ENCODE results near the gene TRIM54. TPM values are rescaled to one million over a fixed set of nuclear protein-coding genes. Genes with fewer than 3 reads are reported as not detected.
A peak's percentile ranks its signal among the peaks of the same experiment; 100 is the strongest.

The TRIM54 gene
- total and polyA plus RNA-seq, 9 of the 15 experiments (the other 6 are each of a cell fraction or from before 2014, with no cell fraction given) = not detected

- TF ChIP-seq RERE (CRISPR knock-in tag; IDR thresholded peaks at IDR 0.05; ENCODE audit: borderline replicate concordance) (no peak), TSC22D4 (tag; IDR thresholded peaks at IDR 0.05) (no peak), NCOA4 (IDR thresholded peaks at IDR 0.05; ENCODE audit: partially characterized antibody) (no peak), STAG1 (CRISPR knock-in tag; IDR thresholded peaks at IDR 0.05; ENCODE audit: borderline replicate concordance) (no peak), MNT (conservative IDR thresholded peaks at IDR 0.05) (peak; percentile 98 to 99), SMC3 (conservative IDR thresholded peaks at IDR 0.05; ENCODE audit: insufficient read depth, low read depth, low read length) (no peak), TFAP4 (CRISPR knock-in tag; IDR thresholded peaks at IDR 0.05; ENCODE audit: borderline replicate concordance) (peak; percentile 80; the same call in 1 of the 2 replicates), PYGO2 (tag; IDR thresholded peaks at IDR 0.05) (no peak), ZNF77 (CRISPR knock-in tag; IDR thresholded peaks at IDR 0.05) (no peak), AFF4 (CRISPR knock-in tag; IDR thresholded peaks at IDR 0.05) (peak; percentile 82), CREM (IDR thresholded peaks at IDR 0.05; ENCODE audit: low read depth) (peak; percentile 98), CHD2 (IDR thresholded peaks at IDR 0.05; ENCODE audit: low read depth, low read length) (peak; percentile 84)
Observed at GRCh38 chr2:27356382-27357181, 74.4 kb downstream of the TRIM54 start, which contains the start of gene GTF3C2 (continued).
